Neuron (in vitro differentiated cells): Measurements from ENCODE around the gene LRRC51.

Source experiments
- H2AFZ ChIP-seq: one replicate; pipeline ENCODE4 v1.6.1; 2013; ENCODE audit warnings: low read depth, mild to moderate bottlenecking, inconsistent platforms, low read length, moderate library complexity
- H3K27me3 ChIP-seq: one replicate; pipeline ENCODE4 v1.6.1; 2013; ENCODE audit warnings: low read length; ENCODE audit not compliant: insufficient read depth
- H3K36me3 ChIP-seq: one replicate; pipeline ENCODE4 v1.6.1; 2013; ENCODE audit warnings: low read length; ENCODE audit not compliant: insufficient read depth
- H3K4me1 ChIP-seq: one replicate; pipeline ENCODE4 v1.6.1; 2013; ENCODE audit warnings: low read length; ENCODE audit not compliant: insufficient read depth
- H3K4me3 ChIP-seq: 2 replicates; pipeline ENCODE4 v1.5.1; 2013; ENCODE audit warnings: mild to moderate bottlenecking, low read length, moderate library complexity
- H3K9me3 ChIP-seq: one replicate; pipeline ENCODE4 v1.6.1; 2013; ENCODE audit warnings: low read length

The LRRC51 gene

GRCh38 chr11:72080326-72081183, at the start of gene LRRC51, which contains the start of gene NUMA1:
TSS of gene LRRC51 (plus strand) at chr11:72080850. CDS start at chr11:72089084, 8,234 bp downstream.
TSS of gene NUMA1 (minus strand) at chr11:72080542. CDS start at chr11:72035943, 44,599 bp downstream.
- Histone ChIP-seq H2AFZ (peak within 1 kb of the TSS; percentile 78), H3K27me3 (no peaks in the 10 kb centered on the region), H3K9me3 (no peaks in the 10 kb centered on the region), H3K4me1 (peaks cover 17% of the 10 kb centered on the region), H3K36me3 (no peaks in the 10 kb centered on the region), H3K4me3 (peak within 1 kb of the TSS; percentile 92)

GRCh38 chr11:72036687-72037086, 44.0 kb upstream of the LRRC51 start:
- peaks cover 30% of the 10 kb centered on the region for H3K4me1 ChIP-seq

GRCh38 chr11:72037554-72038311, 42.9 kb upstream of the LRRC51 start:
- Histone ChIP-seq H2AFZ (no peak overlapping the region), H3K4me1 (peaks cover 39% of the 10 kb centered on the region), H3K4me3 (no peak overlapping the region), H3K9me3 (no peaks in the 10 kb centered on the region), H3K36me3 (peaks cover 25% of the 10 kb centered on the region), H3K27me3 (no peaks in the 10 kb centered on the region)

More at GRCh38 chr11:72036687-72037086, 44.0 kb upstream of the LRRC51 start:
- H3K27me3 ChIP-seq: no peaks in the 10 kb centered on the region
- no peaks in the 10 kb centered on the region for H3K9me3 ChIP-seq
- H3K4me3 ChIP-seq: no peak overlapping the region
- peaks cover 33% of the 10 kb centered on the region for H3K36me3 ChIP-seq
- no peak overlapping the region for H2AFZ ChIP-seq

GRCh38 chr11:72038491-72038890, 42.2 kb upstream of the LRRC51 start:
- no peaks in the 10 kb centered on the region for H3K27me3 ChIP-seq
- H3K36me3 ChIP-seq: peaks cover 20% of the 10 kb centered on the region
- H3K4me1 ChIP-seq: peaks cover 41% of the 10 kb centered on the region
- H3K9me3 ChIP-seq: no peaks in the 10 kb centered on the region
- no peak overlapping the region for H2AFZ ChIP-seq
- peak overlapping the region; percentile 68 for H3K4me3 ChIP-seq

GRCh38 chr11:72039031-72039855, 41.4 kb upstream of the LRRC51 start:
- Histone ChIP-seq H2AFZ (no peak overlapping the region), H3K36me3 (peaks cover 15% of the 10 kb centered on the region), H3K9me3 (no peaks in the 10 kb centered on the region), H3K4me3 (peak overlapping the region; percentile 68), H3K4me1 (peaks cover 41% of the 10 kb centered on the region), H3K27me3 (no peaks in the 10 kb centered on the region)

DNA sequence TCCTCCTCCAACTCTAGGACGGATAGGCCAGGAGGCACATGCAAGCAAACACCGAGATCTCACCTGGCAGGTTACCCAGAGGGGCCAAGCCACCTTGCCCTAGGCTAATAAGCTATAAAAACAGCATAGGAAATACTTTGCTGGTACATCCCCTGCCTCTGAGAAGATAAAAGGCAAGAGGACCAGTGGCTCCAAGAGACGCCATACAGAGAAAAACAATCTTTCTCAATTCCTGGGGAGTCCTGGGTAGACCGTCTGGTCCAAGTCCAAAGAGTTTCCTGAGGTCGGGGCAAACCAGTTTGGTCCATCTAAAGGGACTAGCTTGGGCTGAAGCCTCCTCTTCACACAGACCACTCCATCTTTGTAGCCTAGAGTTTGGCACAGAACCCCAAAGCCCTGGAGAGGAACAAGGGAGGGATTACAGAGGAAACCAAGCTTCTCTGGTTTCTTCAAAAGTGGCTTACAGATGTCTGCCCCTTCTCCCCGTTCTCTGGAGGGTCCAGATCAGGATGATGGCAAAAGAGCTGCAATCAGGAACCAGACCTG, 40.7 kb upstream of the LRRC51 start:
- Histone ChIP-seq H3K27me3 (no peaks in the 10 kb centered on the region), H3K36me3 (peaks cover 10% of the 10 kb centered on the region), H3K4me3 (peak overlapping the region; percentile 68), H3K9me3 (no peaks in the 10 kb centered on the region), H2AFZ (no peak overlapping the region), H3K4me1 (peaks cover 41% of the 10 kb centered on the region)

DNA sequence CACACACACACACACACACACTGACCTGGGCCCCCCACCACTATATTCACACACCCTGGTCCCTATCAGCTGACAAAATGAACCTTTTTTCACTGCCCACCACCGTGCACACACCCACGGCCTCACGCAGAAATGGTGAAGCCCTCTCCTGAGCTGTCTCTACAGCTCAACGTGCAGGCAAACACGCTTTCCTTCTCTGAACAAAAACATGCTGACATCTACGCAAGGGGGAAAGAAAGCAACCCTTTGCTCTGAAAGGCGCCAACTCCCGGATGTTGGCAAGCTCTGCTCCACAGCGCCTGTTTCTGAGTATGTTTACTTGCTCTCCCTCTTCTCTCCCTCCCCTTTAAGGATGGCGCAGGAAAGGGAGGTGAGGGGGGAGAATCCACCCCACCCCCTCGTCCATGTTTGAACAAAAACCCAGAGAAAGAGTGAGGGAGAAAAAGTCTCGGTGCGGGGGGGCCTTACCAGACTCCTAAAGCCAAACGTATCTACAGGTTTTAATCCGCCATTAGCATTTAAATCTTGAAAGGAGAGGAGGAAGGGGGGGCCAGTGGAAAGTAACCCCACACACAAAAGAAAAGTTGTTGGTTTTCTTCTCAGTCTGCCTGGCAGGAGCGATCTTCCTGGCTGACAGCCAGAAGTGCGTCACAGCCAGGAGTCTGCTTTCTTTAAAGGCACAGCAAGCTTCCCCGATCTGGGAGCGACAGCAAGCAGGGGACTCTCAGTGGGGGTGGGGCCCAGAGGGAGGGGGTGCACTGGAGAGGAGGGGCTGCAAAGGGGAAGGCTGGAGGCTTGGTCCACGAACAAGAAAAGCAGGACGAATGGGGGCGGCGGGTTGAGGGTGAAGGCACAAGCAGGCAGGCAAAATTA, 39.9 kb upstream of the LRRC51 start:
- Histone ChIP-seq H3K4me1 (peaks cover 41% of the 10 kb centered on the region), H2AFZ (no peak overlapping the region), H3K9me3 (no peaks in the 10 kb centered on the region), H3K27me3 (no peaks in the 10 kb centered on the region), H3K4me3 (peak overlapping the region; percentile 68), H3K36me3 (peaks cover 7% of the 10 kb centered on the region)

- H3K9me3 ChIP-seq: no peaks in the 10 kb centered on the region
- H2AFZ ChIP-seq: peak overlapping the region; percentile 17
- peak overlapping the region; percentile 68 for H3K4me3 ChIP-seq
- no peaks in the 10 kb centered on the region for H3K27me3 ChIP-seq
- H3K4me1 ChIP-seq: peaks cover 41% of the 10 kb centered on the region
- peaks cover 3% of the 10 kb centered on the region for H3K36me3 ChIP-seq
Measured at GRCh38 chr11:72041364-72042063, 39.1 kb upstream of the LRRC51 start.

- H3K9me3 ChIP-seq: no peaks in the 10 kb centered on the region
- H3K4me1 ChIP-seq: peaks cover 41% of the 10 kb centered on the region
- H3K36me3 ChIP-seq: peaks cover 3% of the 10 kb centered on the region
- peak overlapping the region; percentile 17 for H2AFZ ChIP-seq
- H3K27me3 ChIP-seq: no peaks in the 10 kb centered on the region
- peak overlapping the region; percentile 68 for H3K4me3 ChIP-seq
Measured at GRCh38 chr11:72042064-72042745, 38.4 kb upstream of the LRRC51 start.

- Histone ChIP-seq H3K4me3 (no peak overlapping the region), H2AFZ (no peak overlapping the region), H3K27me3 (no peaks in the 10 kb centered on the region), H3K36me3 (peaks cover 5% of the 10 kb centered on the region), H3K9me3 (no peaks in the 10 kb centered on the region), H3K4me1 (peaks cover 18% of the 10 kb centered on the region)
Measured at GRCh38 chr11:72045849-72046248, 34.8 kb upstream of the LRRC51 start.
